DLD1 (cell line): ENCODE measurements around the gene EIF3I.
"Not testable (repeated sequence)": the region's sequence is repeated elsewhere in the genome, so short reads cannot be mapped to it uniquely, and the experiment has no call there.

ENCODE experiments used
- in situ Hi-C: cut with HindIII; loops from 2 replicates; pipeline ENCODE4 v1.10.0; 2017; ENCODE audit warnings: low sequenced_read_pairs

Gene EIF3I

DNA sequence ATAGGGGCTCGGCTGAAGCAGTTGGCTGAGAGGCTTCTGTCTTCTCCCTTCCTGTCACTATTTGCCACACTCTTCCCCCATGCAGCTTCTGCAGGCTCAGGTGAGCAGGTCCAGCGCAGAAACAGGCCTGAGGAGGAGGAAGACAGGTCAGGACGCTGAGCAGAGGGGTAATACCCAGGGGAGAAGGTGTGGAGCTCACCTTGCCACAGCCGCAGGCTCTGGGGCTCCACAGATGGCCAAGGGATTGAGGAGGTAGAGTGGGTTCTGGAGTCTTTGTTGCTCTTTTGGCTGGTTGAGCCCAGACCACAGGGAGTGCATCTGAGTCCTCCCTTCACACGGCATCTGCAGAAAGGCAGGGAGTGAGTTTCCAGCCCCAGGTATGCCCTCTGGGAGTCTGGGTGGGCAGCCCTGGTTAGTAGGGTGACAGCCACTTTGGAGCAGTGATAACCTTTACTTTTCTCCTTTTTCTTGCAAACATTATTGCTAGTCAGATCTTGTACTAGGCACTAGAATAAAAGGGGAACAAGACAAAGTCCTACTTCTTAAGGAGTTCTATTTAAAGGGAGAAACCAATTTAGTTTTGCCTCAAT lies 9.7 kb downstream of the EIF3I start:
- in situ Hi-C loops: no loop called here

DNA sequence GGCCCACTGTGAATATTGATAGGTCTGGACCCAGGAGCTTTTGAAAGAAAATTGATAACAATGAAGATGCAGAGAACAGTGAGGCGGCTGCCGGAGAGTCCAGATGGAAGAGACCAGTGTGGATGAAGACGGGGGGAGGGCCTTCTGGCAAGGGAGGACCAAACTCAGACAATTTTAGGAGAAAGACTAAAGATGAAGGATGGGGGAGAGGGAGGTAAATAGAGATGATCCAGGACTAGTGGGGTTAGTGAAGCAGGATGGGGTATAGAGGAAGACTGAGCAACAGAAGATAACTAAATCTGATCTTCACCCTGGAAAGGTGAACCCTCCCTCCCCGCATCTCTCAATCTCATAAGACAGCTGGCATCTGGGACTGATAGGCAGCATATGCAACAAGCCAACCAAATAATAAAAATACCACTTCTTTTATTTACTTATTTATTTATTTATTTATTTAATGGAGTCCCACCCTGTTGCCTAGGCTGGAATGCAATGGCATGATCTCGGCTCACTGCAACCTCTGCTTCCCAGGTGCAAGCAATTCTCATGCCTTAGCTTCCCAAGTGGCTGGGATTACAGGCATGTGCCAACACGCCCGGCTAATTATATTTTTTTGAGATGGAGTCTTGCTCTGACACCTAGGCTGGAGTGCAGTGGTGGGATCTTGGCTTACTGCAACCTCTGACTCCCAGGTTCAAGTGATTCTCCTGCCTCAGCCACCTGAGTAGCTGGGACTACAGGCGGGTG lies 10.5 kb downstream of the EIF3I start:
- in situ Hi-C loops: no loop called here

DNA sequence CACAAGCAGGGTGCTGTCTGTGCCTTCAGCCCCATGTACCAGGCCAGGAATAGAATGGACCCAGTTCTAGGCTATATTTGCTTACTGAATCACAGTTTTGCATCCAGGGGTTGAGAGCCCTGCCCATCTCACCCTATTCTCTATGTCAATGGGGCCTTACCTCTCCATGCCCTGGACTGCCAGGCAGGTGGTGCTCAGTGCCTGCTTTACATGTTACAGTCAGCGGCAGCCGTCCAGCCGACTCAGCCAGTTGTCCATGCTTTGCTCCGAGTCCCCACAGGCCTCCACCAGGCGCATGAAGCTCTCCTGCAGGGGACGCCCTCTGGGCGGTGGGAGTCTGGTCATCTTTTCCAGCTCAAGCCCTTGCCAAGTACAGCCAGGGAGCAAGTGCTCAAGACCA lies 12.6 kb downstream of the EIF3I start:
- in situ Hi-C loops: no loop called here

DNA sequence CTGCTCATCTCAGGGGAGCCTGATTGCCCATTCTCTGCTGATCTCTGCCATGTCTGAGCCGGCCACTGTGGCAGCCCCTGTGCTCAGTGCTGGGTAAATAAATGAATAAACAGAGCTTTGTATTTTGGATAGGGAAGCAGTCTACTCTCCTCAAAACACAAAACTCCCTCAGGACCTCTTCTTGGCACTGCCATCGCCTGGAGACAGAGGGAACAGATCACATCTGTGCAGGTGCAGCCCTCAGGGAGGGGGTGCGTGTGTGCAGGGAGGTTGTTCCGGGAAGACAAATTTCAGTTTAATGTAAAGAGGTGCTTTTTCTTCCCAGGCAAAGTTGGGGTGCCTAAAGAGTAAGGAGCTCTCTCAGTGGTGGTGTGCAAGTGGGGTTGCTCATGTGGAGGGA lies 17.1 kb downstream of the EIF3I start:
- in situ Hi-C loops: no loop called here

DNA sequence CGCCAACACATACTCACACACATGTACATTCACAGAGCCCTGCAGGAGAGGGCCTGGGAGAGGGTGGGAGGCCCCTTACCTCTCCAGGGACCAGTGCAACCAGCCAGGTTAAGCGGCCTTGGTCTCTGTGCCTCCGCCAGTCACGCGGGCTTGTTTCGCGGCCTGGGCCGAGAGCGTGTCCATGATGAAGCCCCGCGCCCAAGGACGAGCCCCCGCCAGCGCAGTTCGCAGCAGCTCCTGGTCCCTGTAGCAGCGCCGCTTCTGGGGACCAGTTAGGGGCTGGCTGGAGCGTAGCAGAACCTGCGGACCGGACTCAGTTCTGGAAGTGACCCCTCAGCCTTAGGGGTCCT lies 17.6 kb downstream of the EIF3I start:
- in situ Hi-C loops: no loop called here

DNA sequence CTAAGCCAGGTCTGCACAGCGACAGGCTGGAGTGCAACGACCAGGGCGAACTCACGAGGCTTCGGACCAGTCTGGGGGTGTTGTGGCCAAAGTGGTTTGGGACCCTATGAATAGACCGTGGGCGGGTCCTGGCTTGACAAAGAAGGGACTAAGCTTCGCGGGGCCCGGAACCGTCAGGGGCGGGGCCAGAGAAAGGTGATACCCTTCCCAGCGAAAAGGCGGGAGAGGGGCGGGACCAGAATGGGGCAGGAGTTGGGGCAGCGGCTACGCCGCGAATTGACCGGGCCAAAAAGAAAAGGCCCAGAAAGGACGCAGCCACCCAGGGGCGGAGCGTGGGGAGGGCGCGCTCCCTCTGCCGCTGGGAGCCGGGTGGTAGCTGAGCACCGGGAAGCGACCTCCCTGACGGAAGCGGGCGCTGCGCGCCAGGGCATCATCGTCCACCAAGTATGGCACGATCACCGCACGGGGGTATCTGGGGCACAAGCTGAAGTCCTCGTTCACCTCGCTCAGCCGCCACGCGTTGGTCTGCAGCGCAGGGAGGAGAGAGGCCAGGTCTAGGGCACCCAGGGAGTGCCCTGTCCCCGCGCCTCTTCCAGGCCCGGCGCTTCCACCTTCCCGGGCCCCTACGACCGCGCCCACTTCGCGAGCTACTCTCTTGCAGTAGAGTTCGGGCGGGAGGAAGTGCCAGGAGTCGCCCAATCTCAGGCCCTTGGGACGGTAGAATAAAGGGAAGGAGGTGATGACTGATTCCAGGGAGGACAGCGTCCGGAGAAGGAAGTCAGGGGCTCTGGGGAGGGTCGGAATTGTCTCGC lies 18.1 kb downstream of the EIF3I start:
- in situ Hi-C loops: no loop called here

DNA sequence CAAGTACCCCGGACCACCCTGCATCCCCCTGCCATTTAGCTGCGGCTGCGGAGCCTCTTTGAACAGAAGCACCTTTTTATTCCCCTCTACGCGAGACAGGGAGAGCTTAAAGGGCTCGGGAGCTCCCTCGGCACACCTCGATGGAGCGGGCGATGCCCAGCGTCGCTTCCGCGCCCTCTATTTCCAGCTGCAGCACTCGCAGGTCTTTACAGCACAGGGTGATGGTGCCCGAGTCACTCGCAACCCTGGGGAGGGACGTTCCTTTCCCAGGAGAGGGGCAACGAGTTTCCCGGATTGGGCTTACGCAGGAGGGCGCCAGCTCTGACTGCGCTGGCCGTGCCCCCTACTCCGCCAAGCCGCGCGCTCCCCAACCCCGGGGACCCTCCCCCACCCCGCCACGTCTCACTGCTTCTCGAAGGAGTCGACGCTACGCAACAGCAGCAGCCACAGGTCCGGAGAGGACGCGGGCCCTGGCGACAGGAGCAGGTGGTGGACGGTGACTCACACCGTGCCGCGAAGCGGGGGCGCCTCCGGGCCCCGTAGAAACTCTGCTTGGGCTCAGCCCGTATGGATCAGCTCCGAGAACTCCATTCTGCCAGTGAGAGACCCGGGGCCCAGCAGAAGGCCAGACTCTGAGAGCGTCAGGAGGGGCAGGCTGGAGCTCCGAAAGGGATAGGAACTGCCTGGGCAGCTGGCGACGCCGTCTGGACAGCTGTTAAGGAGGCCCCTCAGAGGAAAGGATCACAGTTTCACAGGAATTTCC lies 19.0 kb downstream of the EIF3I start:
- in situ Hi-C loops: no loop called here

DNA sequence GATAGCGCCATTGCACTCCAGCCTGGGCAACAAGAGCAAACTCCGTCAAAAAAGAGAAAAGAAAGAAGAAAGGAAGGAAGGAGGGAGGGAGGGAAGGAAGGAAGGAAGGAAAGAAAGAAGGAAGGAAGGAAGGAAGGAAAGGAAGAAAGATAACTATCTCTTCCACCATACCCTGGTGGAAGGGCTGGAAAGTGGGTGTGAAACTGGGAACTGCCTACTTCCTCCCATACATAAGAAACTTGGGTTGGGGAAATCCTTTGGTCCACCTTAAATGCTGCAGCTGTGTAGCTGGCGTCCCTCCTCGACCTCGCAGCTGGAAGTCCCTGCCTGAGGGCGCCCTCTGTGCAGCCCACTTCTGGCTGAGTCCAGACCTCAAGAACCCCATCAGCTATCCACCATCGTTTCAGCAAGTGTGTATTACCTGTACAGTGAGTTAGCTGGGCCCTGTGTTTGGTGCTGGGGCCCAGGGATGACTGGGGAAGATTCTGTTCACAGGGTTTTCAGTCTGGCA lies 20.2 kb downstream of the EIF3I start:
- in situ Hi-C loops: no loop called here

DNA sequence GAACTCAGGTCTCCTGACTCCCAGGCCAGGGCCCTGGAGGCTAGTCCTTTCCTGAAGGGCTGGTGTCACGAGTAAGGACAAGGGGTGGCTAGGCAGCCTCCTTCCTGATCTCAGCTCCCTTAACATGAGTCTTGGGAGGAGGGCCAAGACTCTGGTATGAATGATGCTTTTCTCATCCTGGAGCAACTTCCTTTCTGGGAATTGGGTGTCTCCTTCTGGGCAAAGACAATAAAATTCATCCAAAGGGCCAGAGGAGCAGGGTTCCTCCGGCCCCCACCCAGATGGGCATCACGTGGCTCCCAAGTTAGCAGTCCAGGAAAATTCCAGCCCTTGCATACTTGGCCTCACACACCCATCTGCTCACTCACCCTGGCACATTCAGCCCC lies 24.7 kb downstream of the EIF3I start, which contains the start of gene FAM167B:
TSS of gene FAM167B (plus strand) at position 335 of the 386 bp plus-strand sequence. CDS start 200 bp downstream, outside the sequence.
- in situ Hi-C loops: no loop called here

DNA sequence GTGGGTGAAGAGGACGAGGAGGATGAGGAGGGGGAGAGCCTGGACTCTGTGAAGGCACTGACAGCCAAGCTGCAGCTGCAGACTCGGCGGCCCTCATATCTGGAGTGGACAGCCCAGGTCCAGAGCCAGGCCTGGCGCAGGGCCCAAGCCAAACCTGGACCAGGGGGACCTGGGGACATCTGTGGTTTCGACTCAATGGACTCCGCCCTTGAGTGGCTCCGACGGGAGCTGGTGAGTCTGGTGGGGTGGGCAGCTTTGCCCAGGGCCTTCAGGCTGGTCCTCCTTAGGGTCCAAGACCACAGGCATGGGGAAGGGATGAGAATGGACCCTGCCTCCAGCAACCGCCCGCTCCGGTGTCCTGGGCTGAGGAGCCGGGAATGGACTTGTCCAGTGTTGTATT lies 25.2 kb downstream of the EIF3I start:
- in situ Hi-C loops: no loop called here

DNA sequence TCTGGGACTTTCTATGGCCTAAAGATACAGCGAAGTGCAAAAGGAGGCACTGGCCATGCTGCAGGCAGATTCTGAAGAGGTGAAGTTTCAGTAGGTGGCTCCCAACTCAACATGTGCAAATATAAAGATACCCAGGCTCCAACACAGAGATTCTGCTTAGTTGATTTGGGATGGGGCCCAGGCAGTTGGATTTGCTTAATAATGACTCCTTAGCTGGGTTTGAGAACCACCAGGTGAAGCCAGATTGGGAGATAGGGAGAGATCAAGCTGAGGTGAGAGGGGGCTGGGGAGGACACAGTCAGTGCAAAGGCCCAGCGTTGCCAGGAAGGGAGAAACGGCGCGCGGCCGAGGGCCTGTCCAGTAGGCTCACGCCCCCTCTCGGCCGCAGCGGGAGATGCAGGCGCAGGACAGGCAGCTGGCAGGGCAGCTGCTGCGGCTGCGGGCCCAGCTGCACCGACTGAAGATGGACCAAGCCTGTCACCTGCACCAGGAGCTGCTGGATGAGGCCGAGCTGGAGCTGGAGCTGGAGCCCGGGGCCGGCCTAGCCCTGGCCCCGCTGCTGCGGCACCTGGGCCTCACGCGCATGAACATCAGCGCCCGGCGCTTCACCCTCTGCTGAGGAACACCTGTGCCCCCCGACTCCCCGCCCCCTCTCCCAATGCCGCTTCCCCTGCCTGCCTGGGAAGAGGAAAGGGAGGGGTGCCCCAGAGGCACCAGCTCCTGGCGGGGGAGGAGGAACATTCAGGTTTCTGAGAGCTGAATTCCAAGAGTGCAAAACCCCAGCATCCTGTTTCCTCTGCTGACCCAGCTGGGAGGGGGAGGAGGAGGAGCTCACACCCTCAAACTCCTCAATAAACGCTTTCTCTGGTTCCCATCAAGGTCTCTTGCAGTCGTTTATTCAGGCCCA lies 26.0 kb downstream of the EIF3I start:
- in situ Hi-C loops: no loop called here

DNA sequence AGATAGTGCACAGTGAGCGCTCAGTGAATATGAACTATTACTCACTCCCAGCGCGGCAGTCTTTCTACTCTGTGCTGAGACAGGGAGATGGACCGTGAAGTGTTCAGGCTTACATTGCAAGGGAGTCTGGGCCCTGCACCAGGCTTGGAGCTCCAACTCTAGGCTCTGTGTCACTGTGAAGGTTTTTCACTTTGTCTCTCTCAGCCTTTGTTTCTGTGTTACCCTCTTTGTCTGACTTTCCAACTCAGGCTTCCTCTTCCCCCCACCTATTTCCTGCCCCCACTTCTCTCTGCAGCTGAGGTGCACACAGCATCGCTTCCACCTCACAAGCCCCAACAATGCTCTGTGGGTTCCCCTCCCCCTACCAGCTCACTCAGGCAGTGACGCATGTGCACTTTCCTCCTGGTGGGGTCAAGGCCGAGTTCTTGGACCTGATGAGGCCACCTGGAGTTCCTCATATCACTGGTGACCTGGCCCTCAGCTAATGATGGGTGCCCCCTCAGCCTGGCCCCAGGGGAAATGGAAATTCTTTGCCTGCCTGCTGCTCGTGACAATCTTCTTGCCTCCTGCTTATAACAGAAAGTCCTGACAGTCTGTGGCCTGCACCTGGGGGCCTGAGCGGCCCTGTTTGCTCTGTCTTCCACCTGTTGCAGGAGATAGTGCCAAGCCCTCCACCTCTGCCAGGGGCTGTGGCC lies 27.8 kb downstream of the EIF3I start:
- in situ Hi-C loops: no loop called here

DNA sequence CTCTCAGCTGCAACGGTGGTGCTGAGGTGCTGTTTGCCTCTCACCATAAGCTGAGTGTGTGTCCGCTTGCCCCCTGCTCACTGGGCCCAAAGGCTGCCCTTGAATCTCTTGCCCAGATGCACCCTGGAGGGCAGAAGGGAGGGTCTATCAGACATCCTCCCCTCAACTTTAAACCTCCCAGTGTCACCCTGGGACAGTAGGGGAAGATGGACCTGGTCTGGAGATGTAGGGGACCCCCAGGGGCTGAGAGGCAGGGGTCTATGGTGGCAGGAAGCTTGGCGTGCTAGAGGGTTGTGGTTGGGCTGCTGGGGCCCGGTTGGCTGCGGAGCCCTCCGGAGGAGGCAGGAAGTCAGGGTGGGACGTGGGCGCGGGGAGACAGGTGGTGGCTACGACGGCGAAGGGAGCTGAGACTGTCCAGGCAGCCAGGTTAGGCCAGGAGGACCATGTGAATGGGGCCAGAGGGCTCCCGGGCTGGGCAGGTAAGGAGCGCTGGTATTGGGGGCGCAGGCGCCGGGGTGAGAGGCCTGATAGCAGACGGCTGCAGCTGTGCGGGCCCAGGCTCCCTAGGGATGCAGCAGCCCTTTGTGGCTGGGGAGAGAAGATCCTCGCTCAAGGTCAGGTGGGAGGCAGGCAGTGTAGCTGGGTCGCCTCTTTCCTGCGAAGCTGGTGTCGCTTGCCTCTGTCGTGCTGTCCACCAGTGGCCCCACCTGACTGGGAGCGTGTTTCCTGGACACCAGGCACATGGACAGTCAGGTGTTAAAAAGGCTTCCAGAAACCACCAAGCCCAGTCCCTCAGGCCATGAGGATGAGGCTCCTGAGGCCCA lies 28.9 kb downstream of the EIF3I start, which contains the start of gene LCK:
TSS of gene LCK (plus strand) at position 373 of the 824 bp plus-strand sequence. CDS start 23,065 bp downstream, outside the sequence.
- in situ Hi-C loops: no loop called here

DNA sequence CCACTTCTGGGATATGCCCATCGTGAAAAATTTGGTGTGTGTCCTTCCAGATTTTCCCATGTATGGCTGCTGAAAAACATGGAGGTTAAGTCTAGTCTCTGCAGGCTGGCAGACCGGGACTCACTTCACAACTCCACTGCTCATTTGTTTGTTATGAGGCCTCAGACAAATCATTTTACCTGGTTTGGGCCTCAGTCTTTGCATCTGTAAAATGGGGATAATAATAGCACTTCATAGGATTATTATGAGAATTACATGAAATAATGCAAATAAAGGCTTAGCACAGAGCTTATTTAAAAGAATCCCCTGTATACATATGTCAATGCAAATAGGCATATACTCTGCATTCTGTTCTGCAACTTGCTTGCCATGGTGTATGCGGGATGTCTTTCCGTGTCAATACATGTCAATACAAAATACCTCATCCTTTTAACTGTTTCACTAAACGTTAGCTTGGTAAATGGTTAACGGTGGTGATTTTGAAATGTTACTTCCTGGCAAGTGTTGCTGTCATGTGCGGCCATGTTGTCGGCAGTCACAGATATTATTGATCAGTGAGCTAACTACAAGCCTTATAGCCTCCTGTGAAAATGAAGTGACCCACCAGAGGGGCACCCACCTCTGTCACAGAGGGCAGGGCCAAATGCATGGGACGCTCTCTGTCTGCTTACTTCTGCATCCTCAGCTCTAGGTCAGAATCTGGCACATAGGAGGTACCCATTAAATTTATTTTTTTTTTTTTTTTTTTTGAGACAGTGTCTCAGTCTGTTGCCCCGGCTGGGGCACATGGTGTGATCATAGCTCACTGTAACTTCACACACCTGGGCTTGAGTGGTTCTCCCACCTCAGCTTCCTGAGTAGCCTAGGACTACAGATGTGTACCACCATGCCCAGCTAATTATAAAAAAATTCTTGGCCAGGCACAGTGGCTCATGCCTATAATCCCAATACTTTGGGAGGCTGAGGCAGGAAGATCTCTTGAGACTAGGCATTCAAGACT lies 33.2 kb downstream of the EIF3I start:
- in situ Hi-C loops: no loop called here

DNA sequence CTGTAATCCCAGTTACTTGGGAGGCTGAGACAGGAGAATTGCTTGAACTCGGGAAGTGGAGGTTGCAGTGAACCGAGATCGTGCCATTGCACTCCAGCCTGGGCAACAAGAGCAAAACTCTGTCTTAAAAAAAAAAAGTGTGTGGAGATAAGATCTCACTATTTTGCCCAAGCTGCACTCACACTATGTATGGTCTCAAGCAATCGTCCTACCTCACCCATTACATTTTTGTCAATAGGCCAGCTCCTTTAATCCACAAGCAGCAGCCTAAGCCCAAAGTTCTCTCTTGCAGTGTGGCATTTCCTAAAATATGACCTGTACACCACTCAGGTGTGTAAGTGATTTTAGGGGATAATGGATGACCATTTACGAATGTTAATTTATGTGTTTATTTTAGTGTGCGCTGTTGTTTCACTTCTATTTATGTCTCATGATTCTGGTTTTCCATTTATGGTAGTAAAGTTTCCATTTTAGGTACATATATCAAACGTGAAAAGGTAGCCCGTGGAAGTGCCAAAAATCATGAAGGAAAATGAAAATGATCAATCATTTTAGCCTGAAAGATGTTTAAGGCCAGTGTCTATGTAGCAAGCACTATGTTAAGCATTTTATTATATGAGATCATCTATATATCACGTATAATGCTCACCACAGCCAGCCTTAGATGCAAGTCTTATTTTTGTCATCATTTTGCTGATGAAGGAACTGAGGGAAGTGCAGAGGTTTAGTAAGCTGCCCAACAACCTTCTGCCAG lies 34.4 kb downstream of the EIF3I start:
- in situ Hi-C loops: no loop called here

DNA sequence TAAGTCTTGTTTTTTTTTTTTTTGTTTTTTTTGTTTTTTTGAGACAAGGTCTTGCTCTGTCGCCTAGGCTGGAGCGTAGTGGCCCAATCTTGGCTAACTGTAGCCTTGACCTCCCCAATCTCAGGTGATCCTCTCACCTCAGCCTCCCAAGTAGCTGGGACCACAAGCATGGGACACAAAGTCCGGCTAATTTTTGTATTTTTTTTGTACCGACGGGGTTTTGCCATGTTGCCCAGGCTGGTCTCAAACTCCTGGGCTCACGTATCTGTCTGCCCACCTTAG lies 35.0 kb downstream of the EIF3I start:
- in situ Hi-C loops: no loop called here

DNA sequence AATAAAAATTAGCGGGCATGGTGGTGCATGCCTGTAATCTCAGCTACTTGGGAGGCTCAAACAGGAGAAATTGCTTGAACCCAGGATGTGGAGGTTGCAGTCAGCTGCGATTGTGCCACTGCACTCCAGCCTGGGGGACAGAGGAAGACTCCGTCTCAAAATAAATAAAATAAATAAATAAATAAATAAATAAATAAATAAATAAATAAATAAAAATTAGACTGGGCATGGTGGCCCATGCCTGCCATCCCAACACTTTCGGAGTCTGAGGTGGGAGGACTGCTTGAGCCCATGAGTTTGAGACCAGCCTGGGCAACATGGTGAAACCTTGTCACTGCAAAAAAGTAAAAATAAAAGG lies 41.0 kb downstream of the EIF3I start:
- in situ Hi-C loops: not testable (repeated sequence)
